Lower leg skin (tissue), 3 donors: Measurements from ENCODE around the gene POU2F3.

Experiments used
- POLR2A ChIP-seq, 2 donors: fragments of 450-650 bp; IDR thresholded peaks; one replicate each; pipeline ENCODE4 v1.6.1; 2016 to 2017; ENCODE audit warnings: antibody characterized with exemption in 2 of 2, mild to moderate bottlenecking in 1 of 2, moderate library complexity in 1 of 2
- TF ChIP-seq, protein P1 (sequence below), 3 donors: fragments of 450-650 bp; IDR thresholded peaks; one replicate each; pipeline ENCODE4 v1.5.1; 2016; ENCODE audit warnings: antibody characterized with exemption in 3 of 3, mild to moderate bottlenecking in 3 of 3, moderate library complexity in 2 of 3

DNA sequence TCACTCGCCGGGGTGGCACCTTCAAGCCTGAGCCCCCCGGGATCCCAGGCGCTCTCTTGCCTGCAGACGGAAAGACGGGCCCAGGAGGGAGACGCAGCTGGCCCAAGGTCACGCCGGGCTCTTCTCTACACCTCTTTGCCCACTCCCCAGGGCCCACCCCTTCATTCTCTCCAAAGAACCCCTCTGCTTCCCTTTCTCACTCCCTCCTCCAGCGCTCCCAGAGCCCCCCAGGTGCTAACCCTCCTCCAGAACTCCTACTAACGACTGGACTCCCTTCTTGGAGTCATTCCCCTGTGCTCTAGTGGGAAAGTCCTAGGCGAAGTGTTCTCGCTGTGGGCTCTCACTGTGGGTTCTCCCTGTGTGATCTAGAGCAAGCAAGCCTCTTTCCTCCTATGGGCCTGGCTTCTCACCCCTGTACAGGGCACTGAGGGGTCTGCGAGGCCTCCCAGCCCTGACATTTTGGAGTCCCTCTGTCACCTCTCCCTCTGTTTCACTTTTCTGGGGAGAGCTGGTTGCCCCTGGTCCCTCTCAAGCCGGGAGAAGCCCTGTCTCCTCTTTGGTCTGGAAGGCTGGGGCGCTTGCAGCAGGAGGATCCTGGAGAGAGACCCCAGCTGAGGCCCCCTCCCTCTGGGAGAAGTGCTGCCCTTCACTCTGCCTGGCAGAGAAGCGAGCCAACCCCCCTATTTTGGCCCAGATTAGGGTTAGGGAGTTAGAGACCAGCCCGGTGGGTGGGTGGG, 28.2 kb upstream of the POU2F3 start:
- TF ChIP-seq, protein P1, sequence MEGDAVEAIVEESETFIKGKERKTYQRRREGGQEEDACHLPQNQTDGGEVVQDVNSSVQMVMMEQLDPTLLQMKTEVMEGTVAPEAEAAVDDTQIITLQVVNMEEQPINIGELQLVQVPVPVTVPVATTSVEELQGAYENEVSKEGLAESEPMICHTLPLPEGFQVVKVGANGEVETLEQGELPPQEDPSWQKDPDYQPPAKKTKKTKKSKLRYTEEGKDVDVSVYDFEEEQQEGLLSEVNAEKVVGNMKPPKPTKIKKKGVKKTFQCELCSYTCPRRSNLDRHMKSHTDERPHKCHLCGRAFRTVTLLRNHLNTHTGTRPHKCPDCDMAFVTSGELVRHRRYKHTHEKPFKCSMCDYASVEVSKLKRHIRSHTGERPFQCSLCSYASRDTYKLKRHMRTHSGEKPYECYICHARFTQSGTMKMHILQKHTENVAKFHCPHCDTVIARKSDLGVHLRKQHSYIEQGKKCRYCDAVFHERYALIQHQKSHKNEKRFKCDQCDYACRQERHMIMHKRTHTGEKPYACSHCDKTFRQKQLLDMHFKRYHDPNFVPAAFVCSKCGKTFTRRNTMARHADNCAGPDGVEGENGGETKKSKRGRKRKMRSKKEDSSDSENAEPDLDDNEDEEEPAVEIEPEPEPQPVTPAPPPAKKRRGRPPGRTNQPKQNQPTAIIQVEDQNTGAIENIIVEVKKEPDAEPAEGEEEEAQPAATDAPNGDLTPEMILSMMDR (IDR thresholded peaks at IDR 0.05), result no peak
- no peak for TF ChIP-seq POLR2A (IDR thresholded peaks at IDR 0.05)
